ENCODE results near the gene PHLPP2. TPM values are rescaled to one million over a fixed set of nuclear protein-coding genes. Genes with fewer than 3 reads are reported as not detected.

The PHLPP2 gene
- 1.5 TPM for total RNA-seq (2013)
- polyA plus RNA-seq (1 to 10 TPM in 2 of 3 donors, under 1 TPM in 1; 0.57 to 2.5 (median 1.4) TPM), polyA minus RNA-seq (1.1 and 1.8 TPM in 2 replicates), total RNA-seq (11.9 to 49.5 (median 17.3) reads per million in 11 experiments)

GRCh38 chr16:71724320-71724751 lies at the start of gene PHLPP2:
TSS of gene PHLPP2 (minus strand) at chr16:71724701. CDS start at chr16:71714795, 9,906 bp downstream.
- H3K27ac ChIP-seq (ENCODE audit: low read depth in 1 of 2, low read length in 2 of 2): no peak within 1 kb of the TSS
- Mint-ChIP-seq H3K4me3 (peak within 1 kb of the TSS; percentile 80 to 92), H3K27ac (peak within 1 kb of the TSS in 1 of 7 donors; percentile 65), H3K27me3 (ENCODE audit: low read depth in 3 of 3) (peaks cover 18 to 28% (median 20%) of the 10 kb centered on the region in 3 donors), H3K4me1 (peaks cover 43% of the 10 kb centered on the region), H3K9me3 (peaks cover 0 to 2% (median 0%) of the 10 kb centered on the region in 7 donors), H3K36me3 (peaks cover 5 to 7% of the 10 kb centered on the region in 2 donors)
- peak within 1 kb of the TSS; percentile 57 for H3K9ac ChIP-seq (ENCODE audit: insufficient read depth, low read length, poor library complexity, severe bottlenecking)
- H3K36me3 ChIP-seq (replicated peaks in 1 of 2; ENCODE audit: control insufficient read depth in 1 of 2, insufficient read depth in 2 of 2, low read length in 2 of 2): peaks cover 0 to under 1% of the 10 kb centered on the region in 2 donors
- H3K79me2 ChIP-seq (ENCODE audit: insufficient read depth, low read length): no peaks in the 10 kb centered on the region
- no peaks in the 10 kb centered on the region for H4K20me1 ChIP-seq (ENCODE audit: insufficient read depth, low read length)
- no peak for TF ChIP-seq CTCF (IDR thresholded peaks at IDR 0.05)
- DNase-seq: no peak
- H3K4me1 ChIP-seq (ENCODE audit: control insufficient read depth in 1 of 2, insufficient read depth in 2 of 2, low read length in 2 of 2): peaks cover 44 to 48% of the 10 kb centered on the region in 2 donors
- peak within 1 kb of the TSS; percentile 96 for H3K4me2 ChIP-seq (replicated peaks; ENCODE audit: extremely low read depth, low read length, poor library complexity, severe bottlenecking)
- no peaks in the 10 kb centered on the region for H3K9me3 ChIP-seq (replicated peaks in 1 of 2; ENCODE audit: control insufficient read depth in 1 of 2, insufficient read depth in 1 of 2, low read length in 2 of 2)
- H3K27me3 ChIP-seq (ENCODE audit: control insufficient read depth in 2 of 2, insufficient read depth in 2 of 2, low read length in 2 of 2): peaks cover 9 to 19% of the 10 kb centered on the region in 2 donors
- intact Hi-C loops (cut with micrococcal nuclease): loop anchor here in 1 of 2 donors (10.0 kb wide), 1 partner anchor 80 kb away; the partner anchor contains the start of gene AP1G1
- H3K4me3 ChIP-seq (replicated peaks in 1 of 3; ENCODE audit: low read depth in 2 of 3, low read length in 3 of 3): peak within 1 kb of the TSS; percentile 43 to 81 (median 50)
- H2AFZ ChIP-seq (ENCODE audit: insufficient read depth, low read depth, low read length, poor library complexity, severe bottlenecking): peak within 1 kb of the TSS; percentile 91
- WGBS (ENCODE audit: insufficient coverage): 24% methylated on average over 4 of the region's 10 CpGs

- Mint-ChIP-seq H3K4me3 (no peak overlapping the region), H3K27me3 (ENCODE audit: low read depth in 3 of 3) (no peaks in the 10 kb centered on the region), H3K36me3 (peaks cover 70 to 91% of the 10 kb centered on the region in 2 donors), H3K4me1 (no peaks in the 10 kb centered on the region), H3K27ac (no peak overlapping the region), H3K9me3 (no peaks in the 10 kb centered on the region)
- Histone ChIP-seq H2AFZ (ENCODE audit: insufficient read depth, low read depth, low read length, poor library complexity, severe bottlenecking) (no peak overlapping the region), H3K4me1 (ENCODE audit: control insufficient read depth in 1 of 2, insufficient read depth in 2 of 2, low read length in 2 of 2) (no peaks in the 10 kb centered on the region), H3K9me3 (replicated peaks in 1 of 2; ENCODE audit: control insufficient read depth in 1 of 2, insufficient read depth in 1 of 2, low read length in 2 of 2) (no peaks in the 10 kb centered on the region), H3K27ac (ENCODE audit: low read depth in 1 of 2, low read length in 2 of 2) (no peak overlapping the region), H3K9ac (ENCODE audit: insufficient read depth, low read length, poor library complexity, severe bottlenecking) (no peak overlapping the region), H4K20me1 (ENCODE audit: insufficient read depth, low read length) (peaks cover 60% of the 10 kb centered on the region), H3K4me3 (replicated peaks in 1 of 3; ENCODE audit: low read depth in 2 of 3, low read length in 3 of 3) (no peak overlapping the region), H3K27me3 (ENCODE audit: control insufficient read depth in 2 of 2, insufficient read depth in 2 of 2, low read length in 2 of 2) (no peaks in the 10 kb centered on the region), H3K4me2 (replicated peaks; ENCODE audit: extremely low read depth, low read length, poor library complexity, severe bottlenecking) (no peak overlapping the region), H3K36me3 (replicated peaks in 1 of 2; ENCODE audit: control insufficient read depth in 1 of 2, insufficient read depth in 2 of 2, low read length in 2 of 2) (peaks cover 72 to 98% of the 10 kb centered on the region in 2 donors), H3K79me2 (ENCODE audit: insufficient read depth, low read length) (peaks cover 15% of the 10 kb centered on the region)
- intact Hi-C loops (cut with micrococcal nuclease): no loop called here
- no peak for TF ChIP-seq CTCF (IDR thresholded peaks at IDR 0.05)
- no peak for DNase-seq
These were observed 47.1 kb upstream of the PHLPP2 start for GRCh38 chr16:71771571-71771970.
